Measurements from ENCODE around the gene ESPNL.

DNA sequence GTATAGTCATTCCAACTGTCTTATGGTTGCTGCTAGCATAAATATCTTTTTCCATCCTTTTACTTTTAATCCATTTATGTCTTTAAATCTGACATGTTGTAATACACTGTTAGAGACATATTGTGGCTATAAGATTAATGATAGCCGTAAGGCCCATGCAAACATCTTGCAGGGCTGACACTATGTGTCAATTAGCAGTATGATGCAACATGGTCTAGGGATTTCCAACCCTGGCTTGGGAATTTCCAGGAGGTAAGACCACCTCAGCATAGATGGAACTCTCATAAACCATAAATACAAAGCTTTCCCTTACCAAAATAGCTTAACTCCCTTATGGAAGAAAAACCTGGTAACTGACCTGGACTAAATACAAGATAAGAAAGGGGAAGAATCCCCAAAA, 22.8 kb upstream of the ESPNL start:
- TF ChIP-seq, protein P1, sequence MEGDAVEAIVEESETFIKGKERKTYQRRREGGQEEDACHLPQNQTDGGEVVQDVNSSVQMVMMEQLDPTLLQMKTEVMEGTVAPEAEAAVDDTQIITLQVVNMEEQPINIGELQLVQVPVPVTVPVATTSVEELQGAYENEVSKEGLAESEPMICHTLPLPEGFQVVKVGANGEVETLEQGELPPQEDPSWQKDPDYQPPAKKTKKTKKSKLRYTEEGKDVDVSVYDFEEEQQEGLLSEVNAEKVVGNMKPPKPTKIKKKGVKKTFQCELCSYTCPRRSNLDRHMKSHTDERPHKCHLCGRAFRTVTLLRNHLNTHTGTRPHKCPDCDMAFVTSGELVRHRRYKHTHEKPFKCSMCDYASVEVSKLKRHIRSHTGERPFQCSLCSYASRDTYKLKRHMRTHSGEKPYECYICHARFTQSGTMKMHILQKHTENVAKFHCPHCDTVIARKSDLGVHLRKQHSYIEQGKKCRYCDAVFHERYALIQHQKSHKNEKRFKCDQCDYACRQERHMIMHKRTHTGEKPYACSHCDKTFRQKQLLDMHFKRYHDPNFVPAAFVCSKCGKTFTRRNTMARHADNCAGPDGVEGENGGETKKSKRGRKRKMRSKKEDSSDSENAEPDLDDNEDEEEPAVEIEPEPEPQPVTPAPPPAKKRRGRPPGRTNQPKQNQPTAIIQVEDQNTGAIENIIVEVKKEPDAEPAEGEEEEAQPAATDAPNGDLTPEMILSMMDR (conservative IDR thresholded peaks at IDR 0.05; ENCODE audit: low read length) = no peak
- TF ChIP-seq EZH2phosphoT487 (IDR thresholded peaks at IDR 0.05; ENCODE audit: borderline replicate concordance) = no peak
